H9 (cell line): ENCODE measurements around the gene RAVER1. TPM values are rescaled to one million over a fixed set of nuclear protein-coding genes. Genes with fewer than 3 reads are reported as not detected.

Source experiments
- DNase-seq: peaks from one replicate; pipeline ENCODE4 v3.0.0-alpha.2; 2017
- H2AFZ ChIP-seq: one replicate; pipeline ENCODE4 v1.6.1; 2013; ENCODE audit warnings: mild to moderate bottlenecking, low read length, control low read depth, moderate library complexity
- H2AK5ac ChIP-seq: 2 replicates; pipeline ENCODE4 v1.6.1; 2013; ENCODE audit warnings: low read length, control low read depth, mixed read lengths; ENCODE audit not compliant: insufficient read length
- H2BK120ac ChIP-seq: one replicate; pipeline ENCODE4 v1.6.1; 2013; ENCODE audit warnings: low read depth, mild to moderate bottlenecking, low read length, control low read depth, inconsistent platforms; ENCODE audit not compliant: poor library complexity, severe bottlenecking
- H2BK12ac ChIP-seq: 2 replicates; pipeline ENCODE4 v1.6.1; 2013; ENCODE audit warnings: low read length, control low read depth, mixed read lengths, low read depth; ENCODE audit not compliant: insufficient read length
- H2BK15ac ChIP-seq: 2 replicates; pipeline ENCODE4 v1.6.1; 2013; ENCODE audit warnings: low read depth, low read length, control low read depth
- H2BK20ac ChIP-seq: one replicate; pipeline ENCODE4 v1.6.1; 2013; ENCODE audit warnings: low read depth, mild to moderate bottlenecking, low read length, control low read depth, inconsistent platforms; ENCODE audit not compliant: poor library complexity, severe bottlenecking
- H2BK5ac ChIP-seq: 2 replicates; pipeline ENCODE4 v1.6.1; 2013; ENCODE audit warnings: low read length, control low read depth, mixed read lengths; ENCODE audit not compliant: insufficient read length
- H3K14ac ChIP-seq: 2 replicates; pipeline ENCODE4 v1.6.1; 2013; ENCODE audit warnings: low read length, control low read depth; ENCODE audit not compliant: insufficient read depth
- H3K18ac ChIP-seq: 2 replicates; pipeline ENCODE4 v1.6.1; 2013; ENCODE audit warnings: low read depth, mild to moderate bottlenecking, mixed read lengths, low read length, control low read depth; ENCODE audit not compliant: insufficient read length
- H3K23ac ChIP-seq: 2 replicates; pipeline ENCODE4 v1.6.1; 2013; ENCODE audit warnings: low read length, control low read depth, mixed read lengths, low read depth; ENCODE audit not compliant: insufficient read length
- H3K23me2 ChIP-seq: 2 replicates; pipeline ENCODE4 v1.6.1; 2013; ENCODE audit warnings: low read depth, mild to moderate bottlenecking, mixed read lengths, low read length, control low read depth; ENCODE audit not compliant: insufficient read length, poor library complexity, severe bottlenecking
- H3K27ac ChIP-seq: 2 replicates; pipeline ENCODE4 v1.5.1; 2013; ENCODE audit warnings: low read length, control low read depth, mixed read lengths, low read depth; ENCODE audit not compliant: insufficient read length
- H3K27me3 ChIP-seq: 2 replicates; pipeline ENCODE4 v1.6.1; 2013; ENCODE audit warnings: low read length, control low read depth, inconsistent platforms; ENCODE audit not compliant: insufficient read depth
- H3K4ac ChIP-seq: 2 replicates; pipeline ENCODE4 v1.6.1; 2013; ENCODE audit warnings: low read depth, mild to moderate bottlenecking, control low read depth, inconsistent platforms, low read length, moderate library complexity
- H3K4me1 ChIP-seq: 2 replicates; pipeline ENCODE4 v1.6.1; 2013; ENCODE audit warnings: low read length, control low read depth, inconsistent platforms; ENCODE audit not compliant: insufficient read depth
- H3K4me2 ChIP-seq: 2 replicates; pipeline ENCODE4 v1.6.1; 2013; ENCODE audit warnings: low read length, control low read depth, mixed read lengths; ENCODE audit not compliant: insufficient read length, insufficient read depth
- H3K56ac ChIP-seq: 2 replicates; pipeline ENCODE4 v1.6.1; 2013; ENCODE audit warnings: low read depth, mild to moderate bottlenecking, mixed read lengths, low read length, control low read depth; ENCODE audit not compliant: insufficient read length
- H3K79me1 ChIP-seq: 2 replicates; pipeline ENCODE4 v1.6.1; 2013; ENCODE audit warnings: low read depth, mild to moderate bottlenecking, moderate library complexity, low read length, control low read depth, inconsistent platforms; ENCODE audit not compliant: insufficient read depth, poor library complexity, severe bottlenecking
- H3K79me2 ChIP-seq: 2 replicates; pipeline ENCODE4 v1.6.1; 2013; ENCODE audit warnings: low read length, control low read depth, inconsistent platforms; ENCODE audit not compliant: insufficient read depth
- H3K9ac ChIP-seq: 2 replicates; pipeline ENCODE4 v1.6.1; 2013; ENCODE audit warnings: low read length, control low read depth, mixed read lengths; ENCODE audit not compliant: insufficient read length; ENCODE audit errors: extremely low read depth
- H3K9me3 ChIP-seq: one replicate; pipeline ENCODE4 v1.6.1; 2013; ENCODE audit warnings: low read depth, low read length, inconsistent platforms; ENCODE audit not compliant: control insufficient read depth
- H3T11ph ChIP-seq: one replicate; pipeline ENCODE4 v1.6.1; 2013; ENCODE audit warnings: mild to moderate bottlenecking, low read length, control low read depth, inconsistent platforms
- H4K20me1 ChIP-seq: one replicate; pipeline ENCODE4 v1.6.1; 2013; ENCODE audit not compliant: control insufficient read depth, insufficient read length, insufficient read depth
- H4K5ac ChIP-seq: 2 replicates; pipeline ENCODE4 v1.6.1; 2013; ENCODE audit warnings: low read depth, mild to moderate bottlenecking, mixed read lengths, low read length, control low read depth; ENCODE audit not compliant: insufficient read length
- H4K8ac ChIP-seq: replicated peaks from 2 replicates; pipeline ENCODE4 v1.6.1; 2013; ENCODE audit warnings: low read length, control low read depth, mixed read lengths, low read depth; ENCODE audit not compliant: insufficient read length
- H4K91ac ChIP-seq: 2 replicates; pipeline ENCODE4 v1.6.1; 2013; ENCODE audit warnings: low read depth, mild to moderate bottlenecking, moderate library complexity, mixed read lengths, low read length, control low read depth; ENCODE audit not compliant: insufficient read length
- H3K27ac Mint-ChIP-seq, 3 experiments: 2 replicates in 2 of 3; 3 replicates in 1 of 3; pipeline ENCODE4 v1.8.0; 2020 to 2021; ENCODE audit warnings: mixed read lengths in 3 of 3, mild to moderate bottlenecking in 1 of 3, moderate library complexity in 1 of 3
- H3K27me3 Mint-ChIP-seq: 2 replicates; pipeline ENCODE4 v1.8.0; 2021; ENCODE audit warnings: low read depth, mild to moderate bottlenecking, moderate library complexity, mixed read lengths
- H3K36me3 Mint-ChIP-seq, 3 experiments: 2 replicates in 2 of 3; 3 replicates in 1 of 3; pipeline ENCODE4 v1.8.0; 2020 to 2021; ENCODE audit warnings: low read depth in 3 of 3, mixed read lengths in 3 of 3; ENCODE audit not compliant: insufficient read depth in 1 of 3
- H3K4me1 Mint-ChIP-seq, 2 experiments: 2 replicates each; pipeline ENCODE4 v1.8.0; 2020; ENCODE audit warnings: mixed read lengths in 2 of 2
- H3K4me3 Mint-ChIP-seq, 2 experiments: 2 replicates in 1 of 2; 3 replicates in 1 of 2; pipeline ENCODE4 v1.8.0; 2020 to 2021; ENCODE audit warnings: mild to moderate bottlenecking in 2 of 2, mixed read lengths in 2 of 2, moderate library complexity in 1 of 2
- H3K9me3 Mint-ChIP-seq, 2 experiments: 2 replicates in 1 of 2; 3 replicates in 1 of 2; pipeline ENCODE4 v1.8.0; 2020; ENCODE audit warnings: mild to moderate bottlenecking in 2 of 2, mixed read lengths in 2 of 2, moderate library complexity in 1 of 2
- CTCF ChIP-seq: fragments of 200-600 bp; sonication (generic); conservative IDR thresholded peaks from 3 replicates; pipeline ENCODE4 v1.8.0; 2021; ENCODE audit warnings: antibody characterized with exemption, mild to moderate bottlenecking
- WGBS: extraction: QIAGEN DNeasy Blood & Tissue Kit; methylation state at CpG from one replicate; pipeline ENCODE4 v1.1.7; 2013; ENCODE audit warnings: missing lambda C conversion rate, low lambda C conversion rate, mixed read lengths; ENCODE audit not compliant: insufficient read length; ENCODE audit errors: extremely low coverage; 5-methylcytosine and 5-hydroxymethylcytosine counted together
- total RNA-seq: library from RNA; stranded (reverse); gene quantifications from 2 replicates; pipeline ENCODE4 v1.2.1, GENCODE V29; 2021

The RAVER1 gene
- total RNA-seq, 1 experiment from 2014 or later, result 74.7 TPM

GRCh38 chr19:10284960-10285278, 48.4 kb downstream of the RAVER1 start:
- Histone ChIP-seq H4K5ac (no peak overlapping the region), H3K9ac (no peak overlapping the region), H3K27ac (no peak overlapping the region), H3K27me3 (peaks cover 10% of the 10 kb centered on the region; the same call in 1 of the 2 replicates), H2BK120ac (no peak overlapping the region), H3K18ac (no peak overlapping the region), H2BK12ac (no peak overlapping the region), H4K8ac (no peak overlapping the region), H2AK5ac (no peak overlapping the region), H3T11ph (no peak overlapping the region), H3K56ac (no peak overlapping the region), H3K23me2 (peaks cover 16% of the 10 kb centered on the region), H3K79me2 (no peaks in the 10 kb centered on the region), H2BK15ac (no peak overlapping the region), H4K20me1 (no peaks in the 10 kb centered on the region), H3K4me2 (no peak overlapping the region), H3K23ac (no peak overlapping the region), H3K4me1 (no peaks in the 10 kb centered on the region), H3K79me1 (no peaks in the 10 kb centered on the region), H2BK20ac (no peak overlapping the region), H2AFZ (no peak overlapping the region), H3K9me3 (no peaks in the 10 kb centered on the region), H3K14ac (no peak overlapping the region), H2BK5ac (no peak overlapping the region), H3K4ac (no peak overlapping the region), H4K91ac (no peak overlapping the region)
- peaks cover 5 to 24% of the 10 kb centered on the region in 2 experiments; a peak in 3 of 4 replicates for H3K4me1 Mint-ChIP-seq
- H3K4me3 Mint-ChIP-seq, result no peak overlapping the region
- peaks cover 49% of the 10 kb centered on the region for H3K27me3 Mint-ChIP-seq
- WGBS, result no CpG with 5 or more reads among the region's 13 CpGs
- peaks cover 0 to 3% of the 10 kb centered on the region in 2 experiments; a peak in 2 of 5 replicates for H3K9me3 Mint-ChIP-seq
- no peak overlapping the region for H3K27ac Mint-ChIP-seq
- peaks cover 0 to 7% (median 0%) of the 10 kb centered on the region in 3 experiments; a peak in 3 of 7 replicates for H3K36me3 Mint-ChIP-seq
- no peak for TF ChIP-seq CTCF
- DNase-seq, result no peak
